Limb (tissue), 2 donors: ENCODE results near the gene NOC2L.
A peak's percentile ranks its signal among the peaks of the same experiment; 100 is the strongest.
"Not testable (repeated sequence)": the region's sequence is repeated elsewhere in the genome, so short reads cannot be mapped to it uniquely, and the experiment has no call there.

Source experiments
- DNase-seq, 2 donors: peaks; one replicate each; pipeline ENCODE4 v3.0.0-alpha.2; 2016; ENCODE audit errors: extremely low spot score in 2 of 2

The NOC2L gene

DNA sequence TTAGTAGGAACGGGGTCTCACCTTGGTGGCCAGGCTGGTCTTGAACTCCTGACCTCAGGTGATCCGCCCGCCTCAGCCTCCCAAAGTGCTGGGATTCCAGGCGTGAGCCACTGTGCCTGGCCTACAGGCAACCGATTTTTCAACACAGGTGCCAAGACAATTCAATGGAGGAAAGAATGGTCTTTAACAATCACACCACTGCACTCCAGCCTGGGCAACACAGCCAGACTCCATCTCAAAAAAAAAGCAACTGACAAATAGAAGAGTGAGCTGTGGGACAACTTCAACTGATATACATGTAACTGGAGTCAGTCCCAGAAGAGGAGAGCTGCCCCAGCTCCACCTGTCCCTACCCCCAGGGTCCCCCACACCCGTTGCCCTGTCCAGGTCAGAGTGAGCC, 35.5 kb upstream of the NOC2L start:
- DNase-seq, result not testable (repeated sequence)

DNA sequence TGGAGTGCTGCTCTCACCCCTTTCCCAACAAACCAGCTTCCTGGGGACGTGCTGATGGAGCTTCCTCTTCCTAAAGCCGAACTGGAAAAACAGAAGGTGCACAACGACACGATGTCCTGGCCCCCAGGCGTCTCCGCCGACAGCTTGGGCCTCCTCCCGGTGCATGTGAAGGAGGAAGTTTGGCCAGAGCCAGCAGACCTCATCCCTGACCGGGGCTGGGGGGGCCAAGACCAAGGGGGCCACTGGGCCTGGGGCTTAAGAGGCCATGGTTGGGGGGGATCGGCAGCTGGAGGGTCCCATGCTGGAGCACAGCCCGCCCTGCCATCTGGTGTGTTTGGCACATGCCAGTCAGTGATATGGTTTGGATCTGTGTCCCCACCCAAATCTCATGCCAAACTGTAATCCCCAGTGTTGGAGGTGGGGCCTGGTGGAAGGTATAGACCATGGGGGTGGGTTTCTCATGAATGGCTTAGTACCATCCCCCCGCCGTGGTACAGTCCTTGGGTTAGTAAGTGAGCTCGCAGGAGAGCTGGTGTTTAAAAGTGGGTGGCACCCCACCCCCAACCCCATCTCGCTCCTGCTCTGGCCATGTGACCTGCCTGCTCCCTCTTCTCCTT, 34.4 kb upstream of the NOC2L start:
- DNase-seq, result no peak

DNA sequence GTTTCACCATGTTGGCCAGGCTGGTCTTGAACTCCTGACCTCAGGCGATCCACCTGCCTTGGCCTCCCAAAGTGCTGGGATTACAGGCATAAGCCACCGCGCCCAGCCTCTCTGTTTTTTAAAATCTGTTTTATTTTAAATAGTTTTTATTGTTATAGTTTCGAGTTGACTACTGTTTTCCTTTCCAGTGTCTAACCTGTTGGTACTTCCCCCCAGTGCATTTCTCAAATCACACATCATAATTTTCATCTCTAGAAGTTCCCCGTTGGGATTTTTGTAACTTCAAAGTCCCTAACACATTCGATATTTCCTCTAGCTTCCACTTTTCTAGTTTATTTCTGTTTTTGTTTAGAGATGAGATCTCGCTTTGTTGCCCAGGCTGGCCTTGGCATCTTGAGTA, 33.3 kb upstream of the NOC2L start:
- DNase-seq, result no peak

DNA sequence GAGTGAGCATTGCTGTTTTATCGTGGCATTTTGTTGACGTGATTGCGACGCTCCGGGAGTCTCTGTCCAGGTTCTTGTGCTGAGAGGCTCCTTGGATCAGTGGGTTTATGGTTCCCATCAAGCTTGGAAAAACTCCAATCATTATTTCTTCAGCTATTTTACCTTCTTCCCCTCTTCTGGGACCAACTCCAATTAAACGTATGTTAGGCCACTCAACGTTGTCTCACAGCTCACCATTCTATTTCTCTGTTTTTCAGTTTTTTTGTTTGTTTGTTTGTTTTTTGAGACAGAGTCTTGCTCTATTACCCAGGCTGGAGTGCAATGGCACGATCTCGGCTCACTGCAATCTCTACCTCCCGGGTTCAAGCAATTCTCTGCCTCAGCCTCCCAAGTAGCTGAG, 32.8 kb upstream of the NOC2L start:
- no peak for DNase-seq

DNA sequence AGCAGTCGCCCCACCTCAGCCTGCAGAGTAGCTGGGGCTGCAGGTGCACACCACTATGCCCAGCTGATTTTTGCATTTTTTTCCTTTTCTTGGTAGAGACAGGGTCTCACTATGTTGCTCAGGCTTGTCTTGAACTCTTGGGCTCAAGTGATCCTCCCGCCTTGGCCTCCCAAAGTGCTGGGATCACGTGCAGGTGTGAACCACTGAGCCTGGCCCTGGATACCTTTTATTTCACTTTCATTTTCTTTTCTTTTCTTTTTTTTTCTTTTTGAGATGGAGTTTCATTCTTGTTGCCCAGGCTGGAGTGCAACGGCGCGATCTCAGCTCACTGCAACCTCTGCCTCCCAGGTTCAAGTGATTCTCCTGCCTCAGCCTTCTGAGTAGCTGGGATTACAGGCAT, 32.2 kb upstream of the NOC2L start:
- not testable (repeated sequence) for DNase-seq

DNA sequence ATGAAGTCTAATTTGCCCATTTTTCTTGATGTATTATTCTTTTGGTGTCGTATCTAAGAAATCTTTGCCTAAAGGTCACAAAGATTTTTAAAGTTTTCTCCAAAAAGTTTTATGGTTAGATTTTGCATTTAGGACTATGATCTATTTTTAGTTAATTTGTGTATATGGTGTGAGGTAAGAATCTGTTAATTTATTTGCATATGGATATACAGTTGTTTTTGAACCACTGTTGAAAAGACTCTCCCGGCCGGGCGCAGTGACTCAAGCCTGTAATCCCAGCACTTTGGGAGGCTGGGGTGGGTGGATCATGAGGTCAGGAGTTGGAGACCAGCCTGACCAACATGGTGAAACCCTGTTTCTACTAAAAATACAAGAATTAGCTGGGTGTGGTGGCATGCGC, 29.0 kb upstream of the NOC2L start:
- DNase-seq, result not testable (repeated sequence)

DNA sequence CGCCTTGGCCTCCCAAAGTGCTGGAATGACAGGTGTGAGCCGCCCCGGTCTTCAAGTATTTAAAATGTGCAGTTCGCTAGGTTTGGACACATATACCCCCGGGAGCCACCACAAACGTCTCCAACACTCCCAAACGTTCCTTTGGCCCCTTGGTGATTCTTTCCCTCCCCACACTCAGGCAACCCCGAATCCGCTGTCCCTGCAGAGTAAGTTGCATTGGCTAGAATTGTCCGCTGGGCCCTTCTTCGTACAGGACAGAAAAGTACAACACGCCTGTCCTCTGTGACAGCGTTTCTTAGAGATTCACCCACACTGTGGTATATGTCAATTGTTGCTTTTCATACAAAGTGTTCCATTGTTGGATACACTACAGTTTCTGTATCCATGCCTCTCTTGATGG, 26.1 kb upstream of the NOC2L start:
- no peak for DNase-seq

DNA sequence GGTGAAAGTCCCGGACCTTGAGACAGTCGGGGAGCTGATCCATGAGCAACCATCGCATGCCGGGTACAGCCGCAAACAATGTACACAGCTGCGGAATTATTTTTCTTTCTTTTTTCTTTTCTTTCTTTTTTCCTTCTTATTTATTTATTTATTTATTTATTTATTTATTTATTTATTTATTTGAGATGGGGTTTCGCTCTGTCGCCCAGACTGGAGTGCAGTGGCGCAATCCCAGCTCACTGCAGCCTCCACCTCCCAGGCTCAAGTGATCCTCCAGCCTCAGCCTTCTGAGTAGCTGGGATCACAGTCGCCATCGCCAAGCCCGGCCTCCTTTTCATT, 25.4 kb upstream of the NOC2L start:
- DNase-seq, result no peak

DNA sequence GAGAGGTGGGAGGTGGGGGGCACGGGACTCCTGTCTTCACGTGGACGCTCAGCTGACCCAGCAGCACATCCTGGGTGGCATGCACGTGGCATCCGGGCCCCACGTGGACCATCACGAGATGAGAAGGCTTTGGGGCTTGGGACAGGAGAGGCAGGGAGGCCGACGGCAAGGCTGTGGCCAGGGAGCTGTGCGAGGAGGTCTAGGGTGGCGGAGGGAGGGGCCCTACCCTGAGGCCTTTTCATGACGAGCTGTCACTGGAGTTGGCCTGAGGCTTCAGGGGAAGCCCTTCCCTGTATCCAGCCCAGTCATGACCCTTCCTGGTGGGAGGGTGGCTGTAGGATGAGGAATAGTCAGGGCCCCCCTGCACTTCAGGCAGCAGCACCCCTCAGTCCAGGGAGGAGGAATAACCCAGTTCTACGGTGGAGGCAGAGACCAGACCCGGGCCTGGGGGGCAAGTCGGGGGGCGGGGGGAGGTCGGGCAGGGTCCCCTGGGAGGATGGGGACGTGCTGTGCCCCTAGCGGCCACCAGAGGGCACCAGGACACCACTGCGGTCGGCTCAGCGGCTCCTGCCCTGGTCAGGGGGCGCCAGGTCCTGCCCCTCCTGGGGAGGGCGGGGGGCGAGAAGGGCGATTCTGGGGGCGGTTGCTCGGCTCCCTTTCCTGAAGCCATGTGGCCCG, 24.9 kb upstream of the NOC2L start:
- peak; percentile 32 to 83 for DNase-seq

DNA sequence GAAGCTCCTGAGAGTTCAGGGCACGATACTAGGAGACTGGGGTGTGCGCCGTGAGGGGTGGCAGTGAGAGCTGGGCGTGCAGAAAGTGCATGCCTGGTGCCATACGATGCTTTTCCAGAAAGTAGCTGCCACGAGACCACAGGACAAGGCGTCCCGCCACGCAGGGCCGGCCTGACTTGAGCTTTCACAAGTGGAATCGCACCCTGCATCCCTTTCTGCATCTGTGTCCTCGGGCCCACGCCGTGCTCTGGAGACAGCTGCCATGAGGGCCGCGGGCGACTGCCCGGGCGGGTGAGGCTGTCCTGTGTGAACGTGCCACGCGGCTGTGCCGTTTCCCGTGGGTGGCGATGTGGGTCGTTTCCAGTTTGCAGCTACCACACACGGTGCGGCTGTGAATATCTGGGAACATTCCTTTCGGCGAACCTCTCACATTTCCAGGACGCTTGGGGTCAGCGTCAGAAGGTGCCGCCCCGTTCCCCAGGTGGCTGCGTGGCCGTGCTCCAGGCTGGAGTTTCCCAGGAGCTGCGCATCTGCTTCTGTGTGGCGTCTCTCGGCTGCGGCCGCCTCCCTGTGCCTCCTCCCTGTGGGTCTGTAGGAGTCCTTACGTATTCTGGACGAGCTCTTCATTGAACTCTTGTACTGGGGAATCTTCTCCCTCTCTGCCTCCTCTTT, 23.8 kb upstream of the NOC2L start:
- DNase-seq, result no peak

DNA sequence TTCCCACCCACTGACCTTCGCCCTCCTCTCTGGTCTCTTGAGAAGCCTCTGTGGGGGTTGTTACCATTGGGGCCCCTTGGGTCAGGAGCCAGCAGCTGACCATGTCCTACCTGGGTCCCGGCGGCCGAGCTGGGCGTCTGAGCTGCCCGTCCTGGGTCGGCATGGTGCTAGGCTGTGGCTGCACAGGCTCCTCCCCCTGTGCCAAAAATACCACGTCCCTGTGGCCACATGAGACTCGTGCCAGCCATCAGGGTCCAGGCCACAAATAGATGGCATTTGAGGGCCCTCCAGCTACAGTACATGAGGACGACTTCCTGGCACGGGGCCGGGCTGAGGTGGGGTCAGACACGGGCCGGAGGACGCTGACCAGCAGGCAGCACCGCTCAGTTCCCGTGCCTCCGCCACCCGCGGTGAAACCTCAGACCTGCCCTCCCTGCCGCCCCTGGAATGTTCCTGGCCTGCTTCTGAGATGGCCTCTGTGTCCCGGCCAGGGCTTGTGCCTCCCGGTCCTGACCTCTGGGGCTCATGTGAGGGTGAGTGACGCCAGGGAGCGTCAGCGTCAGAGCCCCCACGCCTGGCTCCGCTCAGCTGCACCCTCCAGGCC, 23.0 kb upstream of the NOC2L start, which contains the start of gene PERM1:
TSS of gene PERM1 (minus strand) at position 139 of the 604 bp plus-strand sequence. CDS start 1,064 bp downstream, outside the sequence.
- peak in 1 of 2 donors; percentile 29 for DNase-seq

DNA sequence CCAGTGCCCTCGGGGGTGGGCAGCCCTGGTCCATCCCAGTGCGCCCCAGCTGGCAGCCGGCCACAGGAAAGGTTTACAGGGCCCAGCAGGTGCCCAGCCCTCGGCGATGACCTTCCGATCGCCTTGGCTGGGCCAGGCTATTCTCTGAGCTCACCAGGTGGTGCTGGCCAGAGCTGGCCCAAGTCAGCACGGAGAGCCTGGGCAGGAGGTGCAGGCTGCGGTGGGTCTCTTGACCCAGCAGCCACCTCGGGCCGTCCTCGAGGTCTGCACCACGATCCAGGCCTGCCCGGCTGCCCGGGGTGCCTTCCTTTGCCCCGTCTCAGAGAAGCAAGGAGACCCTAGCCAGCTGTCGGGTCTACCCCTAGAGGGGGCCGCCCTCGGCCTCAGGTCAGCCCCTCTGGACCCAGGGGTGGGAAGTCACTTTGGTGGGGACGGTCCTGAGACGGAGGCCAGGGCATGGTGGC, 22.5 kb upstream of the NOC2L start:
- DNase-seq, result no peak

DNA sequence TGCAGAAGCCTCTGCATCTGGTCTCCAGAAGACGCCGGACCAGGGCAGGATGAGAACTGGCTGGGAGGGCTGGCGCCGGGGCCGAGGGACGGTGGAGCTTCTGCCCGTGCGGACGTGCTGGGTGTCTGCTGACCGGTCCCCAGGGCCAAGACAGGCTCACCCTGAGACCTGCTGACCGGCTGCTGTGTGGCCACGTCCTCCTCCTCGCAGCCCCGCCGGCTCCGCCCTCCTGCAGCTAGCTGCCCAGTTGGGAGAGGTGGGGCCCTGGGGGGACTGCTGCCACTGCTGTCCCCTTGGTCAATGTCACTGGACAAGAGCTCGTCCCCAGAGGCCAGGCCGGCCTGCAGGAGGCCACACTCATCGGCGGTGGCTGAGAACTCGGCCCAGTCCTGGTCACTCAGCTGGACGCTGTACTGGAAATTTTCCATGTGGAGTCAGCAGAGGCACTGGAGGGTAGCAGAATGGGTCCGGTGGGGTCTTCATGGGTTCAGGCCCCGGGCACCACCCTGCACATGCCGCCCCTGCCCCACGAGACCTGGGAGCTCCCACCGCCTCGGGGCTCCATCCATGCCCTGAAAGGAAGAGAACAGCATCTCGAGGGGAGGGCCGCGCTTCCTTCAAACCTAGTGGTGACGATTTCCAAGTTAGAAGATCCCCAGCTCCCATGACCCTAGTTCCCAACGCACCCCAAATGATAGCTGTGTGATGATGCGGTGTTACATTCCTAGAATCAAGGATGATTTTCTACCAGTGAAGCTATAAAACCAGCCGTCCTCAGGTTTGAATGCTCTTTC, 21.7 kb upstream of the NOC2L start:
- DNase-seq, result no peak

DNA sequence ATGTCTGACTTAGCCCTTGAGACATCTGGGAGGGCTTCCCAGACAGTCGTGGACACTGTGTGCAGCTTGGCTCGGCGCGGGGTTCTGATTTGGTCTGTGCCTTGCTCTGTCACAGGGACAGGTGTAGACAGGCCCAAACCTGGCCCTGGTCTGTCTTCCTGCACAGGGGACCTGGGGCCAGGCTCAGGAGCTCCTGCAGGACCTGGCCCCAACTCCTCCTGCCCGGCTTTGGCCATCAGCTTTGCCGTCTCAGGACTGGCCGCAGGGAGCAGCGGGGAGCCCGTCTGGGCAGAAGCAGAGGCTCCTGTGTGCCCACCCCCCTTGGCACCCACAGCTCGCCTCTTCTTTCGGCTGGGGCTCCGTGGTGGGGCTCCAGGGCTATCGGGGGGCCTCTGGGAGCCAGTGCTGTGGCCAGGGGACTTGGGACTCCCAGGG, 21.1 kb upstream of the NOC2L start:
- DNase-seq, result peak in 1 of 2 donors; percentile 32

DNA sequence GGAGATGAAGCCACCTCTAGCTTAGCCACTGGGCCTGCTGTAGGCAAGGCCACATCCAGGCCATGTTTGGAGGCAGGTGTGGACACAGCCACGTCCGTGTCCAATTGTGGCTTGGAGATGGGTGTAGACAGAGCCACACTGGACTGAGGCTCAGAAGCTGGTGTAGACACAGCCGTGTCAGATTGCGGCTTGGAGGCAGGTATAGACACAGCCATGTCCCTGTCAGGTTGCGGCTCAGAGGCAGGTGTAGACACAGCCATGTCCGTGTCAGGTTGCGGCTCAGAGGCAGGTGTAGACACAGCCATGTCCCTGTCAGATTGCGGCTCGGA, 20.7 kb upstream of the NOC2L start:
- DNase-seq, result no peak

DNA sequence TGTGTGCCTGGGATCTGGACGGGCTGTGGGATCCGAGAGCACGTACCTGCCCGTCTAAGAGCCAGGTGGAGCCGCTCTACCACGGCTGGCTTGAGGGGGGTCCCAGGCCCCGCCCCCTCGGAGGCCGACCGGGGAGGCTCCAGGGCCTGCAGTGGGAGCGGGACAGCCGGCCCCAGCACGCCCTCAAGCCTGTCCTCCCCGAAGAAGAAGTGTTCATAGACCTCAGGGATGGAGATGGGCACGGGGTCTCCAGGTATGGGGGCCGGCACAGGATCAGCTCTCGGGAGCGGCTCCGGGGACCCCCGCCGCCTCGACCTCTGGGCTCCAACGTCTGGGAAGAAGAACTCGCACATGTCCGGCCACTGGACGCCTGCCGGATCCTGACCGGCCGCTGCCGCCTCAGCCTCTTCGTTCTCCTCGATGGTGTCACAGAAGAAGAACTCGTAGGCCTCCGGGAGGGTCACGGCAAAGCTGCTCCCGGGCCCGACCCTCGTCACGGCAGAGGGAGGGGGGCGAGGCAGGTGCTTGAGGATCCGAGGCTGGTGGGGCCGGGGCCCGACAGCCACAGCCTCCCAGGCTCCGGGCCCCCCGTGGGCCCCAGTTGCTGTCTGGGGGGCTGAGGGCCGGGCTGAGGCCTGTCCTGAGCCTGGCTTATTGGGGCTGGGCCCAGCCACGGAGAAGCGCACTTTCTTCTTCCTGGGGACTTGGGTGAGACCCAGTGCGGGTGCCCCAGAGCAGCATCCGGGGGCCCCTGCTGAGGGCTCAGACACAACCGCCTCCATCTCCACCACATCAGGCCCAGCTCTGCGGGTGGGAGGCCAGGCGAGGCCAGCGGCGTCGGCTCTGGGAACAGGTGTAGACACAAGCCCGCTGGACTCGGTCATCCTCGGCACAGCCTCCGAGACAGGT, 20.0 kb upstream of the NOC2L start:
- DNase-seq, result peak in 1 of 2 donors; percentile 26

DNA sequence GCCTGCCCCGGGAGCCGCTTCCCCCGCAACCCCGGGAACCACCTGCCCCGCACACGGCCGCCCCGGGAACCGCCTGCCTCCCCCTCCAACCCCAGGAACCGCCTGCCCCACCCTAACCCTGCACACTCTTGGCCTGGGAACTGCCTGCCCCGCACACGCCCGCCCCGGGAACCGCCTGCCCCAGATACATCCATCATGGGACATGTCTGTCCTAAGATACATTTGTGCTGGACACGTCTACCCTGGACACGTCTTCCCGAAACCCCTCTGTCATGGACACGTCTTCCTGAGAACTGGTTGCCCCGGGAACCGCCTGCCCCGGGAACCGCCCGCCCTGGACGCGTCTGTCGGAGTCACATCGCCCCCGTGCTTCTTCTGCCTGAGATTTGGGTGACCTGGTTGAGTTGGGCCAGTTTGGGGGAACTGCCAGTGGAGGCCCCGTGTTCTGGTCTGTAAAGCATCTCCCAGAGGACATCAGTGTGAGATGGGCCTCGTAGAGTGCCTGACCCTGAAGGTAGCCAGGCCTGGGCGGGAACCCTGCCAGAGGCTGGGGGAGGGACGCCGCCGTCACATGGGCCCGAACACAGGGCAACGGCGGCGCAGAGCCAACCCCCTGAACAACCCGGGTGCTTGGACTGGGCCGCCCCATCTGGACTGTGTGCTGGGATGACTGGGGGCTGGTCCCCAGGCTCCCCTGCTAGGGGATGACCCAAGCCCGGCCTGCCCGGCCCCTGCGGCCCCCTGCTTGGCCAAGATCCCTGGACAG, 19.2 kb upstream of the NOC2L start:
- peak in 1 of 2 donors; percentile 28 for DNase-seq

DNA sequence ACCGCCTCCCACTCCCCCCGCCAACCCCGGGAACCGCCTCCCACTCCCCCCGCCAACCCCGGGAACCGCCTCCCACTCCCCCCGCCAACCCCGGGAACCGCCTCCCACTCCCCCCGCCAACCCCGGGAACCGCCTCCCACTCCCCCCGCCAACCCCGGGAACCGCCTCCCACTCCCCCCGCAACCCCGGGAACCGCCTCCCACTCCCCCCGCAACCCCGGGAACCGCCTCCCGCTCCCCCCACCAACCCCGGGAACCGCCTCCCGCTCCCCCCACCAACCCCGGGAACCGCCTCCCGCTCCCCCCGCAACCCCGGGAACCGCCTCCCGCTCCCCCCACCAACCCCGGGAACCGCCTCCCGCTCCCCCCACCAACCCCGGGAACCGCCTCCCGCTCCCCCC, 17.7 kb upstream of the NOC2L start:
- not testable (repeated sequence) for DNase-seq

DNA sequence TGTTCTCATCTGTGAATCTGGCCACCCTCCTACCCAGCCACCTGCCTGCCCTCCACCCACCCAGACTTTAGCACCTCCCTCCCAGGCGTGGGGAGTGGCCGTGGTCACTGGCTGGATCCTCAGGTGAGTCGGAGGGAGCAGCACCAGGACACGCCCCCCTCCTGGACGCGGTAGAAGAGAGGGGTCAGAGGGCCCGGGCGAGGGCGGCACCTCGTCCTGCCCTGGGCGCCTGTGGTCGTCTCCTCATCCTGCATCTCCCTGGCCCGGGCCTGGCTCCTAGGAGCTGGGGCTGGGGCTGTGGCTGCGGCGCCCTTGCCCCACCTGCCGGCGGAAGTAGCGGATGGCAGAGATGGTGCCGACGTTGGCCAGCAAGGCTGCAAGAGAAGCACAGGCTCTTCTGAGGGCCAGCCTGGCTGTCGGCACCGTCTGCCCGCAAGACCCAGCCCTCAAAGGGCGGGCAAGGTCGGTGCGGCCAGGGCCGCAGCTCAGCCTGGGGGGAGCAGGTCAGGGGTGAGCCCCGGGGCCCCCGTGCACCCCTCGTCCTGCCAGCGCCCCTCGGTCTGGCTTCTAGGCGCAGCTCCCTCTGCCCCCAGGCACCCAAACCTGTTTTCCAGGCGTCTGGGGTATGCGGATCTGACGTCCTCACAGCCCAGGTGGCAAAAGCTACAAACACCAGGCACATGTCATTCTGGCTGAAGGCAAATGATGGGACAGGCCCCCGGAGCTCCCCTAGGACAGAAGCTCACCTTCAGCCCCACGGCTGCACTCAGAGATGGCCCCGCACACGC, 17.0 kb upstream of the NOC2L start:
- peak; percentile 51 to 87 for DNase-seq
